ENCODE data around the gene SMG7. TPM values are rescaled to one million over a fixed set of nuclear protein-coding genes. Genes with fewer than 3 reads are reported as not detected.

The SMG7 gene
- total RNA-seq, 4 donors from 2014 or later: 30.3 to 59.9 (median 38.4) TPM

GRCh38 chr1:183568176-183569021, 96.1 kb downstream of the SMG7 start:
- no peak for DNase-seq (ENCODE audit: low spot score)
- TF ChIP-seq CTCF (IDR thresholded peaks at IDR 0.05): no peak

GRCh38 chr1:183569141-183569540, 96.8 kb downstream of the SMG7 start:
- DNase-seq (ENCODE audit: low spot score) (no peak), ATAC-seq (ENCODE audit: low FRiP score) (no peak)
- no peak for TF ChIP-seq CTCF (IDR thresholded peaks at IDR 0.05)

More at GRCh38 chr1:183568176-183569021, 96.1 kb downstream of the SMG7 start:
- no peak for ATAC-seq (ENCODE audit: low FRiP score)

GRCh38 chr1:183569801-183570200, 97.5 kb downstream of the SMG7 start:
- ATAC-seq (ENCODE audit: low FRiP score) (no peak), DNase-seq (ENCODE audit: low spot score) (no peak)
- TF ChIP-seq CTCF (IDR thresholded peaks at IDR 0.05): no peak

- DNase-seq (ENCODE audit: low spot score): no peak
- no peak for TF ChIP-seq CTCF (IDR thresholded peaks at IDR 0.05)
- no peak for ATAC-seq (ENCODE audit: low FRiP score)
These were observed 98.2 kb downstream of the SMG7 start for GRCh38 chr1:183570451-183570850.

- TF ChIP-seq CTCF (IDR thresholded peaks at IDR 0.05): no peak
- ATAC-seq (ENCODE audit: low FRiP score) (no peak), DNase-seq (ENCODE audit: low spot score) (no peak)
These were observed 99.5 kb downstream of the SMG7 start for GRCh38 chr1:183571678-183572268.

GRCh38 chr1:183572721-183573120, 100.4 kb downstream of the SMG7 start:
- no peak for TF ChIP-seq CTCF (IDR thresholded peaks at IDR 0.05)
- ATAC-seq (ENCODE audit: low FRiP score) (no peak), DNase-seq (ENCODE audit: low spot score) (no peak)

GRCh38 chr1:183575606-183576005, 103.3 kb downstream of the SMG7 start:
- DNase-seq (ENCODE audit: low spot score): no peak
- TF ChIP-seq CTCF (IDR thresholded peaks at IDR 0.05): no peak
- ATAC-seq (ENCODE audit: low FRiP score): no peak
